NCI-H2081 treated with DMSO at 0.1 percent for 48 hours (cell line): ENCODE results near the gene SLC1A1.

Experiments used
- DNase-seq: peaks from one replicate; lab custom pipeline; 2025; lab: John Stamatoyannopoulos, UW

The SLC1A1 gene

DNA sequence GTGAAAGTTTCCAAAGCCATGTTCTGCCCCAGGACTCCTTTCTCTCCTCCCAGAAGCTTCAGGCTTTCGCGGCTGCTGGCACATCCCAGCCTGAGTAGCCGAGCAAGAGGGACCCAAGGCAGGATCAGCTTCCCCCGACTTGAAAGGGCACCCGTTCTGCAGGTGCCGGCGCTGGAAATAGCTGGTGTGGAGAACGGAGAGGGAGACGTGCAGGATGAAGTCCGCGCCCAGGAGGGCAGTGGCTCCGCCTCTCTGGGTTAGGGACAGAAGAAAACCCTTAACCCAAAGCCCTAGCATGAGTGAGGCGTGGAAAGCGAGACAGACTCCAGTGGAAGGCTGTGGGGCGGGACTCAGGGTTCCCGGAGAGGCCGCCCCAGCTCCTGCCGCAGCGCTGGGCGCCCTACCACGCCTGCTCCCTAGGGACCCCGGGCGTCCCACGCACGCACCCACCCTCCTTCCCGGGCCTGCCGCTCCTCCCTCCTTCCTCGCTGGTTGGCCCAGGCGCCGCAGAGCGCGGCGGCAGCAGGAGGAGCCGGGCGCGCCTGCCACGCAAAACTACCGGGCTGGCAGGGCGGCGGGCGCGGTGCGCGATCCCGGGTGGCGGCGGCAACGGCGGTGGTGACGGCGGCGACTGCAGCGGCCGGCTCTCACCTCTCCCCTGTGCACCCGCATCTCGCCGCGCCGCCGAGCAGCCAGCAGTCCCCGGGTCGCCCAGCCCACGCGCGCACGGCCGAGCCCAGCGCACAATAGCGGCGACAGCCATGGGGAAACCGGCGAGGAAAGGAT is at the start of gene SLC1A1:
TSS of gene SLC1A1 (plus strand) at position 550 of the 786 bp plus-strand sequence. CDS start at position 762, 212 bp downstream.
- no peak for DNase-seq

DNA sequence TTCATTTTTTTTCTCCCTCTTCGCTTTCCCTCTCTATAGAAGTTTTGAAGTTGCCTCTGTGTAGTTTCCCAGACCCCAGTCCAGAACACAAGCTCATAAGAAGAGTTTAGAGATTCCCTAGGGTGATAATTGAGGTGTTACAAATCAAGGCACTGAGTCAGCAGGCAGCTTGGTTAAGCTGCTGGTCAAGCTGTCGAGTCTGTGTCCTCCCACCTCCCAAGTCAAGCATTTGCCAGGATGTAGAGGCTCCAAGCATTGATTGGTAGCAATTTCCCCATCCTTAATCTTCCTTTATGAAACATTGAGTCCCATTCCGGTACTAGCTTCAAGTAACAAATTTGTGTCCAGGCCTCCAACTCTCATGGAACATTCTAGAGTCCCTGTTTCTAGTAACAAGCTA is 47.5 kb upstream of the SLC1A1 start:
- DNase-seq, result no peak

DNA sequence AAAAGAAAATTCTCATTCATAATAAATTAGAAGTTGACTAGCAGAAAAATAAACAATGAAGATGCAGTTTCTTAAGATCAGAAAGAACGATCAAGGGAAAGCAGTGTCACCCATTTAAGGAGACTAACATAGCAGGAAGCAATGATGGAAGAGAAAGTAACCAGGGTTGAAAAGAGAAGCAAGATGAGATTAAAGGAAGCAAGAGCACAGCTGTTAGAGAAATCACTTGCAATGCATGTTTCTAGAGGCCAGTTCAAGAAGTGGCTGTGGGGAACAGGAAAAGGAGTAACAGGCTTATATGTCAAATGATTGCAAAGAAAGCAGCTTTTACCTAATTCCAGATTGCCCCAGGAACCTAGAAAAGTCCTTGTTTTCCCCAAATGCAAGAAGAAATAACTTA is 46.8 kb upstream of the SLC1A1 start:
- no peak for DNase-seq

- no peak for DNase-seq
Measured at GRCh38 chr9:4461437-4461836, 28.8 kb upstream of the SLC1A1 start.

DNA sequence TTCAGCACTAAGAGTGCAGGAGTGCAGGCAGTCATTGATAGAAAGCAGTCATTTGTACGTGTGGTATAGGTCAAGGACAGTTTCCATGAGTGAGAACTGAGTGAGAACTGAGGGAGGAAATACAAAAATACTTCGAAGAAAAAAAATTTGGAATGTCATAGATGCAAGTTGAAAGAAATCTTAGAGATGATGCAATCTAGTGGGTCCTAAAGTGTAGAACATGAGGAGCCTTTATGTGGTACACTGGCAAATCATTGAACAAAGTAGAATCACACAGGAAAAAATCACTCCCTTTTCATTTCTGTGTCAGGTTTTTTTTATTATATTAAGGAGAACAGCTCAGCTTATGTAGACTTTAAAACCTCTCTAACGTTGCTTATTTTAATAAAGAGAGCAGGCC is 26.4 kb upstream of the SLC1A1 start:
- DNase-seq, result no peak

DNA sequence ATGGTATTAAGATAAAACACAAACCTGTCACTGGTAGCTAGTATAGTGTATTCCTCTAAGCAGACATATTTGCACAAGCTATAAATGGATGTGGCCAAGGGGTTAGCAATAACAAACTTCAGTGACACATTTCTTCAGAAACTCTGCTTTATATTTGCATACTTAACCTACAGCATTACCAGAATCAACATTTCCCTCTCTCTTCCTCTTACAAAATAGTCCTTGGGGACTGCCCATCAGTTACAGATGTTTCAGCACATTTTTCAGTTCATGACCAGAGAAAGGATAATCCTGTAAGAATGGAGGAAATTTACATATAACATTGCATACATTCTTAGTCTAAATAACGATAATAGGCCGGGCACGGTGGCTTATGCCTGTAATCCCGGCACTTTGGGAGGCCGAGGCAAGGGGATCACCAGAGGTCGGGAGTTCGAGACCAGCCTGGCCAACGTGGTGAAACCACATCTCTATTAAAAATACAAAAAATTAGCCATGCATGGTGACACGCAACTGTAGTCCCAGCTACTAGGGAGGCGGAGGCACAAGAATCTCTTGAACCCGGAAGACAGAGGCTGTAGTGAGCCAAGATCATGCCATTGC is 25.3 kb upstream of the SLC1A1 start:
- DNase-seq, result no peak

GRCh38 chr9:4465910-4466309 is 24.4 kb upstream of the SLC1A1 start:
- no peak for DNase-seq

DNA sequence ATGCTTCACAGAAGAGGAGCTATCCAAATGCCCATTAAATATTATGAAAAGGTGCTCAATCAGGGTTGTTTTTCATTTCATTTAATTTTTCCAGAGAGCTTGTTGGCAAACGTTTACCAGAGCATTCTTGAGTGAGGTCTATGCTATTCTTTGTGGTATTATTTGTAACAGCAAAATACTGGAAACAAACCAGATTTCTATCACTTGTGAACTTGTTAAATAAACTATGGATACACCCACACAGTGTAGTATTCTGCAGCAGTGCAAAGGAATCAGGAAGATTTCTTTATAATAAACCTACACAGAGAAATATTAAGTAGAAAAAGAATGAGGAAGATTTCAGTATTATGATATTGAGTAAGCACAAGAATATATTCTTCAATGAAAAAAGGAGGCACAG is 15.0 kb upstream of the SLC1A1 start:
- no peak for DNase-seq

- DNase-seq, result no peak
Measured at GRCh38 chr9:4486176-4486575, 4.1 kb upstream of the SLC1A1 start.

- DNase-seq, result no peak
Measured at GRCh38 chr9:4489562-4489918, 728 bp upstream of the SLC1A1 start.

GRCh38 chr9:4490705-4491625 is 697 bp downstream of the SLC1A1 start:
- no peak for DNase-seq

GRCh38 chr9:4491626-4491975 is 1.3 kb downstream of the SLC1A1 start:
- DNase-seq, result no peak

DNA sequence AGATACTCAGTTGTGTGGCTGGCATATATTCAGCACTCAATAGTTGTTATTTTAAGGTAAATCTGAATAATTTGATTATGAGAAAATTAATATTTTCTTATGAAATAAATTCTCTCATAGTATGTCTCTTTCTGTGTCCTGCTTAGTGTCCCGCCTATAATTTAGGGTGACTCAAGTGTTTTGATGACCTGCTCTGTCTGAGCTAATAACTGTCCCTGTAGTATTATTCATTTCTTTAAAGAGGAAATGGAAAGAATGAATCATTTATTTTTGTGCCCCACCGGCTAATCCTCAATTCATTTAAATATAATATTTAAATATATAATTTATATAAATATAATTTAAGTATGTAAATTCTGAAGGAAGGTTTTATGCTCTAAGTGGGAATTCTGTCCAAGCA is 4.1 kb downstream of the SLC1A1 start:
- DNase-seq, result no peak

GRCh38 chr9:4494806-4495205 is 4.5 kb downstream of the SLC1A1 start:
- no peak for DNase-seq

GRCh38 chr9:4495537-4495936 is 5.3 kb downstream of the SLC1A1 start:
- DNase-seq, result no peak

GRCh38 chr9:4496497-4496896 is 6.2 kb downstream of the SLC1A1 start:
- DNase-seq, result no peak

DNA sequence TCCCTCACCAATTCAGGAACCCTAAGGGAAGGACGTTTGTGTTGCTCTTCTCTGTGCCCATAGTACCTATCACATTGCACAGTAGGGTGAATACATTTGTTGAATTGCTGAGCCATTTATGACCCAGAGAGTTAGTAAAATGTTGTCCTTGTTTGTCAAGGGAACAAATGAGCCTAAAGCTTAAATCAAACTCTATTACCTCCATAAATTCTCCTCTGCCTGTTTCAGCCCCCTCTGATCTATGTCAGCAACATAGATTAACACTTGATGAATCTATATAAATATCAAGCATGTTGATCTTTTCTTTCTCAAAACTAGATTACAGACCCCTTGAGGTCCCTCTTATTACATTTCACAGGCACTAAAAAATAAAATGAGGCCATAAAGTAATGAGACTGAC is 7.1 kb downstream of the SLC1A1 start:
- DNase-seq, result no peak

- DNase-seq, result no peak
Measured at GRCh38 chr9:4497855-4498254, 7.6 kb downstream of the SLC1A1 start.

GRCh38 chr9:4499917-4500316 is 9.6 kb downstream of the SLC1A1 start:
- no peak for DNase-seq

- no peak for DNase-seq
Measured at GRCh38 chr9:4501147-4501507, 10.9 kb downstream of the SLC1A1 start.

- no peak for DNase-seq
Measured at GRCh38 chr9:4502444-4502843, 12.2 kb downstream of the SLC1A1 start.

- no peak for DNase-seq
Measured at GRCh38 chr9:4503103-4503502, 12.8 kb downstream of the SLC1A1 start.

- no peak for DNase-seq
Measured at GRCh38 chr9:4504250-4504649, 14.0 kb downstream of the SLC1A1 start.
